HCT116 (cell line): ENCODE data around the gene SCO1. TPM values are rescaled to one million over a fixed set of nuclear protein-coding genes. Genes with fewer than 3 reads are reported as not detected.
"Not testable (repeated sequence)": the region's sequence is repeated elsewhere in the genome, so short reads cannot be mapped to it uniquely, and the experiment has no call there.

Experiments used
- ATAC-seq: fragments of 200-7000 bp; cut with Tn5 transposase; 2 replicates; pipeline ENCODE4 v1.9.1; 2020; ENCODE audit warnings: mild to moderate bottlenecking, moderate library complexity
- BruUV-seq: library from RNA; stranded (reverse); fragments of 400-500 nt; replicated peaks from 2 replicates; lab custom pipeline; 2021; lab: Mats Ljungman, UMichigan
- CTCF ChIA-PET: fragments of 300-600 bp; sonication (Branson Sonifier 250); formaldehyde crosslinking; loops from one replicate; lab custom pipeline; 2021; ENCODE audit warnings: antibody characterized with exemption; lab: Charles Lee
- POLR2A ChIA-PET: fragments of 300-600, 350-600 bp; sonication (Branson Sonifier 250); formaldehyde crosslinking; loops from one replicate; lab custom pipeline; 2021; ENCODE audit warnings: antibody characterized with exemption; lab: Charles Lee
- RAD21 ChIA-PET, 2 experiments: fragments of 300-600 bp; sonication (Branson Sonifier 250); formaldehyde crosslinking; loops; one replicate each; lab custom pipeline; 2023; ENCODE audit warnings: low total read pairs in 2 of 2; ENCODE audit not compliant: uncharacterized antibody in 2 of 2, unreplicated experiment in 2 of 2, low non-redundant PET in 1 of 2; lab: Charles Lee
- DNase-seq: peaks from one replicate; pipeline ENCODE4 v3.0.0-alpha.2; 2010; ENCODE audit warnings: low read depth, low spot score
- H2AFZ ChIP-seq: fragments of 200-600 bp; shearing (Covaris generic), sonication (generic); 2 replicates; pipeline ENCODE4 v1.6.1; 2017; ENCODE audit warnings: low read depth, mixed run types, mixed read lengths, antibody characterized with exemption, low read length; ENCODE audit not compliant: poor library complexity, severe bottlenecking
- H3K27ac ChIP-seq: 2 replicates; pipeline ENCODE4 v1.5.1; 2012; ENCODE audit warnings: low read depth, low read length
- H3K27me3 ChIP-seq: fragments of 200-600 bp; sonication (generic); 2 replicates; pipeline ENCODE4 v1.6.1; 2016; ENCODE audit warnings: mixed run types, low read length, mixed read lengths; ENCODE audit not compliant: insufficient read depth
- H3K36me3 ChIP-seq, 2 experiments: fragments of 200-500 bp in 1 of 2; fragments of 200-600 bp in 1 of 2; sonication (Bioruptor generic) in 1 of 2; sonication (generic) in 1 of 2; 2 replicates each; pipeline versions ENCODE4 v1.5.1 to v1.6.1; 2014 to 2016; ENCODE audit warnings: low read length in 2 of 2, inconsistent platforms in 1 of 2, mixed read lengths in 1 of 2, mixed run types in 1 of 2; ENCODE audit not compliant: insufficient read depth in 2 of 2, control insufficient read depth in 1 of 2
- H3K4me1 ChIP-seq, 2 experiments: fragments of 200-600 bp in 1 of 2; sonication (generic) in 1 of 2; 2 replicates each; pipeline versions ENCODE4 v1.5.1 to v1.6.1; 2012 to 2017; ENCODE audit warnings: low read length in 2 of 2, inconsistent platforms in 1 of 2, mild to moderate bottlenecking in 1 of 2, mixed read lengths in 1 of 2, mixed run types in 1 of 2, moderate library complexity in 1 of 2; ENCODE audit not compliant: insufficient read depth in 2 of 2, control insufficient read depth in 1 of 2
- H3K4me2 ChIP-seq: fragments of 200-600 bp; sonication (generic); 2 replicates; pipeline ENCODE4 v1.6.1; 2017; ENCODE audit warnings: mixed run types, low read length, mixed read lengths
- H3K4me3 ChIP-seq, 2 experiments: fragments of 200-600 bp in 1 of 2; sonication (generic) in 1 of 2; replicated peaks in 1 of 2; 2 replicates each; pipeline ENCODE4 v1.5.1; 2011 to 2016; ENCODE audit warnings: low read length in 2 of 2, control low read depth in 1 of 2, low read depth in 1 of 2, mild to moderate bottlenecking in 1 of 2, mixed read lengths in 1 of 2, mixed run types in 1 of 2
- H3K79me2 ChIP-seq: fragments of 200-600 bp; sonication (generic); 2 replicates; pipeline ENCODE4 v1.6.1; 2017; ENCODE audit warnings: mild to moderate bottlenecking, mixed run types, low read length, moderate library complexity, mixed read lengths; ENCODE audit not compliant: insufficient read depth
- H3K9ac ChIP-seq: fragments of 200-600 bp; sonication (generic); 2 replicates; pipeline ENCODE4 v1.6.1; 2016; ENCODE audit warnings: low read length, mixed read lengths
- H3K9me2 ChIP-seq: fragments of 200-600 bp; sonication (generic), shearing (Covaris generic); 2 replicates; pipeline ENCODE4 v1.6.1; 2017; ENCODE audit warnings: mixed run types, mild to moderate bottlenecking, moderate library complexity; ENCODE audit not compliant: insufficient read depth
- H3K9me3 ChIP-seq, 2 experiments: fragments of 200-500 bp in 1 of 2; fragments of 200-600 bp in 1 of 2; sonication (Bioruptor generic) in 1 of 2; sonication (generic) in 1 of 2; 2 replicates each; pipeline ENCODE4 v1.6.1; 2014 to 2017; ENCODE audit warnings: low read length in 2 of 2, mixed read lengths in 2 of 2, inconsistent platforms in 1 of 2, low read depth in 1 of 2, mild to moderate bottlenecking in 1 of 2, mixed run types in 1 of 2, moderate library complexity in 1 of 2; ENCODE audit not compliant: control insufficient read depth in 1 of 2, insufficient read depth in 1 of 2
- H4K20me1 ChIP-seq: fragments of 200-600 bp; sonication (generic), shearing (Covaris generic); 2 replicates; pipeline ENCODE4 v1.6.1; 2017; ENCODE audit warnings: mixed run types, mild to moderate bottlenecking, moderate library complexity; ENCODE audit not compliant: insufficient read depth
- SIN3A ChIP-seq: IDR thresholded peaks from 2 replicates; pipeline ENCODE4 v1.6.1; 2012; ENCODE audit warnings: low read depth
- ZFX ChIP-seq: fragments of 450-650 bp; IDR thresholded peaks from 2 replicates; pipeline ENCODE4 v1.6.1; 2017
- intact Hi-C: fragments of 100-400 bp; cut with micrococcal nuclease; formaldehyde crosslinking; loops from 2 replicates; pipeline ENCODE4 v1.10.0; 2022
- total RNA-seq: library from RNA; stranded (reverse); gene quantifications from one replicate; pipeline ENCODE4 v1.2.1, GENCODE V29; 2021; ENCODE audit not compliant: unreplicated experiment
- TF ChIP-seq, protein P1 (sequence below): IDR thresholded peaks from 2 replicates; pipeline ENCODE4 v1.6.1; 2012; ENCODE audit warnings: low read depth

Gene SCO1
- total RNA-seq, 1 experiment from 2014 or later, result 35.8 TPM

DNA sequence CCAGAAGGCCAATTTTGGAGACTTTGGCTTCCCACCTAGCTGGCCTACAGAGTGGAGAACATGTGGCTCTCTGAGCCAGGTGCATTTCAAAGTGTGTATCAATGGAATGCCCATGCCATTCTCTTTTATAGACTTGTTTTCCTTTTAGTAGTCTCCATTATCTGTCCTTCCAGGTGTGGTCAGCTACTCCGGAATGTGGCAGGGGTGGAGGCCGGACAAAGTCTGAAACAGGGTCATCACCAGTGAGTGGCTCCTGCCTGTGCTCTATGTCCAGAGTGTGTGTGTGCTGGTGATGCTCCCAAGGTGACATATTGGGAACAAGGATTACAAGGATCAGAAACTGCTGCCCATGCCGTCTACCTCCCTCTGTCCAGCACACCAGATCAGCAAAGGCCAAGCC, 36.3 kb upstream of the SCO1 start:
- POLR2A ChIA-PET, result no interaction called here
- H4K20me1 ChIP-seq, result no peaks in the 10 kb centered on the region
- no peak overlapping the region for H3K27ac ChIP-seq
- no peak for TF ChIP-seq ZFX
- TF ChIP-seq, all 23 proteins: peak for 0
- Histone ChIP-seq H3K4me1 (no peaks in the 10 kb centered on the region), H3K4me3 (no peak overlapping the region), H2AFZ (no peak overlapping the region), H3K79me2 (no peaks in the 10 kb centered on the region), H3K9me2 (no peaks in the 10 kb centered on the region), H3K36me3 (no peaks in the 10 kb centered on the region), H3K9ac (no peak overlapping the region), H3K9me3 (no peaks in the 10 kb centered on the region), H3K27me3 (peaks cover 5% of the 10 kb centered on the region; the same call in 1 of the 2 replicates), H3K4me2 (no peak overlapping the region)
- no TSS peak for BruUV-seq
- CTCF ChIA-PET, result no interaction called here
- RAD21 ChIA-PET, result no interaction called here
- intact Hi-C loops, result no loop called here
- DNase-seq (no peak), ATAC-seq (no peak)

DNA sequence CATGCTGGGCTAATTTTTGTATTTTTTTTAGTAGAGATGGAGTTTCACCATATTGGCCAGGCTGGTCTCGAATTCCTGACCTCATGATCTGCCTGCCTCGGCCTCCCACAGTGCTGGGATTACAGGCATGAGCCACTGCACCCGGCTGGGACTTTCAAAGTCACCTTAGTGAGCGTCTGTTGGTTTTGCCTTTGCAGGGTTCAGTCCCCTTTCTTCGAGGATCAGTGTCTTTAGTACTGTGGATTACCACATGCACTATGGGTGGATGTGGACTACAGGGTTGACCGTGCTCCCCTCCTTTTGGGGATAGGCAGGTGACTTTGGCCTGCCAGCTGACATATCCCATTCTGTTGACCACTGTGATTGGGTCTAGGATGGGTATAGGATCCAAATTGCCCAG, 34.8 kb upstream of the SCO1 start:
- H3K36me3 ChIP-seq, H3K9ac ChIP-seq, H3K9me3 ChIP-seq, POLR2A ChIA-PET, H2AFZ ChIP-seq, intact Hi-C loops, H4K20me1 ChIP-seq, H3K9me2 ChIP-seq, H3K27ac ChIP-seq, DNase-seq, H3K4me3 ChIP-seq, ATAC-seq, H3K4me2 ChIP-seq, H3K79me2 ChIP-seq, H3K27me3 ChIP-seq, BruUV-seq, H3K4me1 ChIP-seq, CTCF ChIA-PET, RAD21 ChIA-PET: not testable (repeated sequence)

DNA sequence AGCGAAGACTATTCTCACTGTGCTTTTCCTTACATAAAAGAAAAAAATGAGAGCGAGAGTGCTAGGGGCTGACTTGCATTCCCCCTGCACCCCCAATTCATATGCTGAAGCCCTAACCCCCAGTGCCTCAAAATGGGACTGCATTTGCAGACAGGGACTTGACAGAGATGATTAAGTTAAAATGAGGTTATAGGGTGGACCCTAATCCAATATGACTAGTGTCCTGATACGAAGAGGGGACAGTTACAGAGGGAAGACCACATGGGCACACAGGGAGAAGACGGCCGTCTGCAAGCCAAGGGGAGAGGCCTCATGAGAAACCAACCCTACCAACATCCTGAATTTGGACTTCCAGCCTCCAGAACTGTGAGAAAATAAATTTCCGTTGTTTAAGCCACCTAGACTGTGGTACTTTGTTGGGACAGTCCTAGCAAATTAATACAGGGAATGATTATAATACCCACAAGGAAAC, 34.1 kb upstream of the SCO1 start:
- BruUV-seq, result no TSS peak
- H3K4me2 ChIP-seq, result no peak overlapping the region

More for the DNA sequence above, 34.1 kb upstream of the SCO1 start:
- Histone ChIP-seq H3K9me3 (no peaks in the 10 kb centered on the region), H3K9me2 (no peaks in the 10 kb centered on the region), H2AFZ (no peak overlapping the region), H3K4me3 (no peak overlapping the region), H3K9ac (no peak overlapping the region), H3K79me2 (no peaks in the 10 kb centered on the region), H3K36me3 (no peaks in the 10 kb centered on the region), H3K27me3 (peaks cover 5% of the 10 kb centered on the region; the same call in 1 of the 2 replicates), H3K27ac (no peak overlapping the region), H3K4me1 (no peaks in the 10 kb centered on the region), H4K20me1 (no peaks in the 10 kb centered on the region)
- CTCF ChIA-PET, result no interaction called here
- ATAC-seq, result no peak
- RAD21 ChIA-PET, result no interaction called here
- DNase-seq, result no peak
- TF ChIP-seq SIN3A, result no peak
- TF ChIP-seq, protein P1, sequence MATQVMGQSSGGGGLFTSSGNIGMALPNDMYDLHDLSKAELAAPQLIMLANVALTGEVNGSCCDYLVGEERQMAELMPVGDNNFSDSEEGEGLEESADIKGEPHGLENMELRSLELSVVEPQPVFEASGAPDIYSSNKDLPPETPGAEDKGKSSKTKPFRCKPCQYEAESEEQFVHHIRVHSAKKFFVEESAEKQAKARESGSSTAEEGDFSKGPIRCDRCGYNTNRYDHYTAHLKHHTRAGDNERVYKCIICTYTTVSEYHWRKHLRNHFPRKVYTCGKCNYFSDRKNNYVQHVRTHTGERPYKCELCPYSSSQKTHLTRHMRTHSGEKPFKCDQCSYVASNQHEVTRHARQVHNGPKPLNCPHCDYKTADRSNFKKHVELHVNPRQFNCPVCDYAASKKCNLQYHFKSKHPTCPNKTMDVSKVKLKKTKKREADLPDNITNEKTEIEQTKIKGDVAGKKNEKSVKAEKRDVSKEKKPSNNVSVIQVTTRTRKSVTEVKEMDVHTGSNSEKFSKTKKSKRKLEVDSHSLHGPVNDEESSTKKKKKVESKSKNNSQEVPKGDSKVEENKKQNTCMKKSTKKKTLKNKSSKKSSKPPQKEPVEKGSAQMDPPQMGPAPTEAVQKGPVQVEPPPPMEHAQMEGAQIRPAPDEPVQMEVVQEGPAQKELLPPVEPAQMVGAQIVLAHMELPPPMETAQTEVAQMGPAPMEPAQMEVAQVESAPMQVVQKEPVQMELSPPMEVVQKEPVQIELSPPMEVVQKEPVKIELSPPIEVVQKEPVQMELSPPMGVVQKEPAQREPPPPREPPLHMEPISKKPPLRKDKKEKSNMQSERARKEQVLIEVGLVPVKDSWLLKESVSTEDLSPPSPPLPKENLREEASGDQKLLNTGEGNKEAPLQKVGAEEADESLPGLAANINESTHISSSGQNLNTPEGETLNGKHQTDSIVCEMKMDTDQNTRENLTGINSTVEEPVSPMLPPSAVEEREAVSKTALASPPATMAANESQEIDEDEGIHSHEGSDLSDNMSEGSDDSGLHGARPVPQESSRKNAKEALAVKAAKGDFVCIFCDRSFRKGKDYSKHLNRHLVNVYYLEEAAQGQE, result no peak
- intact Hi-C loops, result no loop called here
- POLR2A ChIA-PET, result no interaction called here
